ENCODE data around the gene DCUN1D4.

The DCUN1D4 gene

GRCh38 chr4:51835079-51835478 lies 7.9 kb upstream of the DCUN1D4 start:
- H3K4me3 ChIP-seq (ENCODE audit: insufficient read depth, low read length, poor library complexity, severe bottlenecking) = no peak overlapping the region
- no peaks in the 10 kb centered on the region for H3K9me3 ChIP-seq (ENCODE audit: insufficient read depth, low read length)
- H3F3A ChIP-seq (ENCODE audit: insufficient read depth) = no peaks in the 10 kb centered on the region
- no peak overlapping the region for H3K9ac ChIP-seq (ENCODE audit: low read length)
- H3K27me3 ChIP-seq (ENCODE audit: low read length) = no peaks in the 10 kb centered on the region
- no peak overlapping the region for H3K4me2 ChIP-seq (ENCODE audit: low read depth, low read length, poor library complexity, severe bottlenecking)
- TF ChIP-seq, protein P1, sequence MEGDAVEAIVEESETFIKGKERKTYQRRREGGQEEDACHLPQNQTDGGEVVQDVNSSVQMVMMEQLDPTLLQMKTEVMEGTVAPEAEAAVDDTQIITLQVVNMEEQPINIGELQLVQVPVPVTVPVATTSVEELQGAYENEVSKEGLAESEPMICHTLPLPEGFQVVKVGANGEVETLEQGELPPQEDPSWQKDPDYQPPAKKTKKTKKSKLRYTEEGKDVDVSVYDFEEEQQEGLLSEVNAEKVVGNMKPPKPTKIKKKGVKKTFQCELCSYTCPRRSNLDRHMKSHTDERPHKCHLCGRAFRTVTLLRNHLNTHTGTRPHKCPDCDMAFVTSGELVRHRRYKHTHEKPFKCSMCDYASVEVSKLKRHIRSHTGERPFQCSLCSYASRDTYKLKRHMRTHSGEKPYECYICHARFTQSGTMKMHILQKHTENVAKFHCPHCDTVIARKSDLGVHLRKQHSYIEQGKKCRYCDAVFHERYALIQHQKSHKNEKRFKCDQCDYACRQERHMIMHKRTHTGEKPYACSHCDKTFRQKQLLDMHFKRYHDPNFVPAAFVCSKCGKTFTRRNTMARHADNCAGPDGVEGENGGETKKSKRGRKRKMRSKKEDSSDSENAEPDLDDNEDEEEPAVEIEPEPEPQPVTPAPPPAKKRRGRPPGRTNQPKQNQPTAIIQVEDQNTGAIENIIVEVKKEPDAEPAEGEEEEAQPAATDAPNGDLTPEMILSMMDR (IDR thresholded peaks at IDR 0.05; ENCODE audit: insufficient read depth, low read length, poor library complexity, severe bottlenecking) = no peak
- TF ChIP-seq EZH2phosphoT487 (conservative IDR thresholded peaks at IDR 0.05; ENCODE audit: low read length) = no peak
- no peaks in the 10 kb centered on the region for H4K20me1 ChIP-seq (ENCODE audit: low read depth, low read length)
- H3K27ac ChIP-seq (ENCODE audit: low read depth, low read length) = no peak overlapping the region
- H3K79me2 ChIP-seq (ENCODE audit: insufficient read depth, low read length) = no peaks in the 10 kb centered on the region
- H3K36me3 ChIP-seq (ENCODE audit: low read length) = no peaks in the 10 kb centered on the region
- no peak overlapping the region for H2AFZ ChIP-seq (ENCODE audit: low read depth, low read length, severe bottlenecking)
- H3K9me2 ChIP-seq (replicated peaks; ENCODE audit: insufficient read depth, low read length) = no peaks in the 10 kb centered on the region

- Histone ChIP-seq H3K4me2 (ENCODE audit: low read depth, low read length, poor library complexity, severe bottlenecking) (no peak overlapping the region), H3K9ac (ENCODE audit: low read length) (no peak overlapping the region), H2AFZ (ENCODE audit: low read depth, low read length, severe bottlenecking) (no peak overlapping the region), H3K4me3 (ENCODE audit: insufficient read depth, low read length, poor library complexity, severe bottlenecking) (no peak overlapping the region), H3K27me3 (ENCODE audit: low read length) (no peaks in the 10 kb centered on the region), H3K9me3 (ENCODE audit: insufficient read depth, low read length) (no peaks in the 10 kb centered on the region), H3F3A (ENCODE audit: insufficient read depth) (no peaks in the 10 kb centered on the region), H3K27ac (ENCODE audit: low read depth, low read length) (no peak overlapping the region), H3K9me2 (replicated peaks; ENCODE audit: insufficient read depth, low read length) (no peaks in the 10 kb centered on the region), H4K20me1 (ENCODE audit: low read depth, low read length) (no peaks in the 10 kb centered on the region), H3K79me2 (ENCODE audit: insufficient read depth, low read length) (no peaks in the 10 kb centered on the region), H3K36me3 (ENCODE audit: low read length) (no peaks in the 10 kb centered on the region)
- TF ChIP-seq EZH2phosphoT487 (conservative IDR thresholded peaks at IDR 0.05; ENCODE audit: low read length) = no peak
- TF ChIP-seq, protein P1 (IDR thresholded peaks at IDR 0.05; ENCODE audit: insufficient read depth, low read length, poor library complexity, severe bottlenecking) = no peak
Measured at GRCh38 chr4:51835855-51836254, 7.1 kb upstream of the DCUN1D4 start.

DNA sequence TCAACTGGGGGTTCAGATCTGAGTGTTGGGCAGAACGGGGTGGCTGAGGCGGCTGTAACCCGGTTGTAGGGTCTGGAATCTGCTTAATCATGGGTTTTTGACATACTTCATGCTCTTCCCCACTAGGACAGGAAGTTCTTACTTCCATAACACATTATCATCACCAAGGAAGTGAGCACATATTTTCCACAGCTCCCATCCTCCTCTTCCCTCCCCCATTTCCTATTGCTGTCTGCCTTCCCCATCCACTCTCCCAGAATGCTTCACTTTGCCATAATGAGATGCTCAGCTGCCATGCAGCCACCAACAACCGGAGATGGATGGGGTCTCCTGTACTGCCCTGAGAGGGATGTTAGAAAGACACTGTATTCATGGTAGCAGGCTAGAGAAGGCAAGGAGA lies 6.4 kb upstream of the DCUN1D4 start:
- Histone ChIP-seq H4K20me1 (ENCODE audit: low read depth, low read length) (no peaks in the 10 kb centered on the region), H3K27me3 (ENCODE audit: low read length) (no peaks in the 10 kb centered on the region), H3K36me3 (ENCODE audit: low read length) (no peaks in the 10 kb centered on the region), H3K27ac (ENCODE audit: low read depth, low read length) (no peak overlapping the region), H3F3A (ENCODE audit: insufficient read depth) (no peaks in the 10 kb centered on the region), H3K9ac (ENCODE audit: low read length) (no peak overlapping the region), H3K79me2 (ENCODE audit: insufficient read depth, low read length) (no peaks in the 10 kb centered on the region), H3K4me3 (ENCODE audit: insufficient read depth, low read length, poor library complexity, severe bottlenecking) (no peak overlapping the region), H3K9me3 (ENCODE audit: insufficient read depth, low read length) (no peaks in the 10 kb centered on the region), H3K4me2 (ENCODE audit: low read depth, low read length, poor library complexity, severe bottlenecking) (no peak overlapping the region), H2AFZ (ENCODE audit: low read depth, low read length, severe bottlenecking) (no peak overlapping the region), H3K9me2 (replicated peaks; ENCODE audit: insufficient read depth, low read length) (no peaks in the 10 kb centered on the region)
- TF ChIP-seq, protein P1 (IDR thresholded peaks at IDR 0.05; ENCODE audit: insufficient read depth, low read length, poor library complexity, severe bottlenecking) = no peak
- no peak for TF ChIP-seq EZH2phosphoT487 (conservative IDR thresholded peaks at IDR 0.05; ENCODE audit: low read length)

All from SU-DHL-6 (cell line).